Mammary epithelial cell (primary cell): ENCODE measurements around the gene ZNF808.

Source experiments
- EZH2 ChIP-seq: IDR thresholded peaks from 2 replicates; pipeline ENCODE4 v1.6.1; 2012; ENCODE audit warnings: low read length, inconsistent platforms, borderline replicate concordance
- TF ChIP-seq, protein P1 (sequence below), 2 donors: IDR thresholded peaks in 1 of 2; conservative IDR thresholded peaks in 1 of 2; 2 replicates each; pipeline ENCODE4 v1.5.1; 2011 to 2012; ENCODE audit warnings: inconsistent platforms in 2 of 2, low read length in 2 of 2, mild to moderate bottlenecking in 2 of 2, control low read depth in 1 of 2, low read depth in 1 of 2; ENCODE audit not compliant: insufficient read depth in 1 of 2; ENCODE audit errors: extremely low read depth in 1 of 2

DNA sequence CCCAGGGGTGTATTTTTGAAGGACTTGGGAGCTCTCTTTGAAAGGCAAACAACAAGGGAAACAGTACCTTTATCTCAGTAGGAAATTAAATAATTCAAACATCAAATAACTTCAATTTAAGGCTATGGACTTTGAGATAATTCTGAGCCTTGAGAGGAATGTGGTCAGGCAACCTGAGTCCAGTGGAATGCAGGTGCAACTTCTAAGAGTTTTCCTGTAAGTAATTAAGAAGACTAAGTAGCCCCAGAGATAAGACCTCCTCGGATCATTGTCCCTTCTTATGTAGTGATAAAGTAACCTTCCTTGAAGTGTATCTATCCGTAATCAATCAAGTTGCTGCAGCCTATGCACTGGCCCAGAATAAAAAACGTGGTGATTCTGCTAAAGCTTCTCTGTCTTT is 71.8 kb downstream of the ZNF808 start:
- TF ChIP-seq, protein P1, sequence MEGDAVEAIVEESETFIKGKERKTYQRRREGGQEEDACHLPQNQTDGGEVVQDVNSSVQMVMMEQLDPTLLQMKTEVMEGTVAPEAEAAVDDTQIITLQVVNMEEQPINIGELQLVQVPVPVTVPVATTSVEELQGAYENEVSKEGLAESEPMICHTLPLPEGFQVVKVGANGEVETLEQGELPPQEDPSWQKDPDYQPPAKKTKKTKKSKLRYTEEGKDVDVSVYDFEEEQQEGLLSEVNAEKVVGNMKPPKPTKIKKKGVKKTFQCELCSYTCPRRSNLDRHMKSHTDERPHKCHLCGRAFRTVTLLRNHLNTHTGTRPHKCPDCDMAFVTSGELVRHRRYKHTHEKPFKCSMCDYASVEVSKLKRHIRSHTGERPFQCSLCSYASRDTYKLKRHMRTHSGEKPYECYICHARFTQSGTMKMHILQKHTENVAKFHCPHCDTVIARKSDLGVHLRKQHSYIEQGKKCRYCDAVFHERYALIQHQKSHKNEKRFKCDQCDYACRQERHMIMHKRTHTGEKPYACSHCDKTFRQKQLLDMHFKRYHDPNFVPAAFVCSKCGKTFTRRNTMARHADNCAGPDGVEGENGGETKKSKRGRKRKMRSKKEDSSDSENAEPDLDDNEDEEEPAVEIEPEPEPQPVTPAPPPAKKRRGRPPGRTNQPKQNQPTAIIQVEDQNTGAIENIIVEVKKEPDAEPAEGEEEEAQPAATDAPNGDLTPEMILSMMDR (conservative IDR thresholded peaks at IDR 0.05 in 1 of 2, IDR thresholded peaks at IDR 0.05 in 1 of 2; ENCODE audit: extremely low read depth in 1 of 2, insufficient read depth in 1 of 2, low read depth in 1 of 2, low read length in 2 of 2), result no peak
- no peak for TF ChIP-seq EZH2
